Kidney (tissue), 14 donors: Measurements from ENCODE around the gene ADGRL1. TPM values are rescaled to one million over a fixed set of nuclear protein-coding genes. Genes with fewer than 3 reads are reported as not detected.

Source experiments
- DNase-seq, 5 donors: peaks; one replicate each; pipeline ENCODE4 v3.0.0-alpha.2; 2013 to 2020
- FAIRE-seq: peaks from 2 replicates; lab custom pipeline; 2012; peaks lifted over from hg19 to GRCh38; lab: Jason Lieb, UNC
- H3K27ac ChIP-seq, 2 donors: one replicate each; pipeline ENCODE4 v1.7.0; 2013; ENCODE audit warnings: low read depth in 2 of 2, low read length in 2 of 2, inconsistent platforms in 1 of 2
- H3K27me3 ChIP-seq: one replicate; pipeline ENCODE4 v1.7.1; 2013; ENCODE audit warnings: low read length, inconsistent platforms; ENCODE audit not compliant: control insufficient read depth, insufficient read depth
- H3K36me3 ChIP-seq, 3 donors: one replicate each; pipeline versions ENCODE4 v1.7.0 to v1.7.1; 2013; ENCODE audit warnings: low read length in 3 of 3, control low read depth in 1 of 3, inconsistent platforms in 1 of 3; ENCODE audit not compliant: insufficient read depth in 3 of 3, control insufficient read depth in 2 of 3
- H3K4me1 ChIP-seq, 3 donors: one replicate each; pipeline versions ENCODE4 v1.7.0 to v1.7.1; 2013; ENCODE audit warnings: low read length in 3 of 3, inconsistent platforms in 1 of 3, low read depth in 1 of 3; ENCODE audit not compliant: control insufficient read depth in 2 of 3, insufficient read depth in 2 of 3
- H3K4me3 ChIP-seq, 3 donors: one replicate each; pipeline versions ENCODE4 v1.7.0 to v1.8.1; 2013; ENCODE audit warnings: low read length in 3 of 3, control low read depth in 1 of 3, inconsistent platforms in 1 of 3
- H3K9ac ChIP-seq, 3 donors: one replicate each; pipeline versions ENCODE4 v1.7.0 to v1.7.1; 2013; ENCODE audit warnings: low read length in 3 of 3, control low read depth in 1 of 3, inconsistent platforms in 1 of 3
- H3K9me3 ChIP-seq, 3 donors: one replicate each; pipeline versions ENCODE4 v1.7.0 to v1.7.1; 2013; ENCODE audit warnings: low read length in 3 of 3, control low read depth in 1 of 3, inconsistent platforms in 1 of 3; ENCODE audit not compliant: control insufficient read depth in 2 of 3, insufficient read depth in 1 of 3
- intact Hi-C: fragments of 100-400 bp; cut with DNase I; formaldehyde crosslinking; loops from one replicate; pipeline ENCODE4 v1.11.1; 2022
- polyA plus RNA-seq: library from polyadenylated mRNA; stranded (reverse); fragments of 350-450 nt; fragmentation: Illumina TruSeq; extraction: RNeasy Lipid Tissue Mini Kit (QIAGEN cat#74804); gene quantifications from one replicate; pipeline ENCODE4 v1.2.3, GENCODE V29; 2014; ENCODE audit warnings: low read depth, low replicate concordance; ENCODE audit not compliant: insufficient read depth
- total RNA-seq: library from RNA; stranded (reverse); fragmentation: NEBNext Ultra II Directional; extraction: Animal tissue kit (Norgen Biotek cat#: 25700); gene quantifications from one replicate; pipeline ENCODE4 v1.2.1, GENCODE V29; 2021
- TF ChIP-seq, protein P1 (sequence below): IDR thresholded peaks from 3 replicates; pipeline ENCODE4 v1.5.1; 2012; ENCODE audit warnings: mild to moderate bottlenecking, moderate library complexity, borderline replicate concordance; ENCODE audit not compliant: insufficient read depth; ENCODE audit errors: extremely low read depth
- donor health status: control.
- donor health status: control.
- donor health status: control.
- donor health status: control.
- donor health status: control.
- donor health status: DM: yes; HTN: yes; CAD: no.
- donor health status: Normal renal cell carcinoma (clear cell type).

ADGRL1 gene
- total and polyA plus RNA-seq, 2 donors from 2014 or later: 6.3 to 30.2 TPM

DNA sequence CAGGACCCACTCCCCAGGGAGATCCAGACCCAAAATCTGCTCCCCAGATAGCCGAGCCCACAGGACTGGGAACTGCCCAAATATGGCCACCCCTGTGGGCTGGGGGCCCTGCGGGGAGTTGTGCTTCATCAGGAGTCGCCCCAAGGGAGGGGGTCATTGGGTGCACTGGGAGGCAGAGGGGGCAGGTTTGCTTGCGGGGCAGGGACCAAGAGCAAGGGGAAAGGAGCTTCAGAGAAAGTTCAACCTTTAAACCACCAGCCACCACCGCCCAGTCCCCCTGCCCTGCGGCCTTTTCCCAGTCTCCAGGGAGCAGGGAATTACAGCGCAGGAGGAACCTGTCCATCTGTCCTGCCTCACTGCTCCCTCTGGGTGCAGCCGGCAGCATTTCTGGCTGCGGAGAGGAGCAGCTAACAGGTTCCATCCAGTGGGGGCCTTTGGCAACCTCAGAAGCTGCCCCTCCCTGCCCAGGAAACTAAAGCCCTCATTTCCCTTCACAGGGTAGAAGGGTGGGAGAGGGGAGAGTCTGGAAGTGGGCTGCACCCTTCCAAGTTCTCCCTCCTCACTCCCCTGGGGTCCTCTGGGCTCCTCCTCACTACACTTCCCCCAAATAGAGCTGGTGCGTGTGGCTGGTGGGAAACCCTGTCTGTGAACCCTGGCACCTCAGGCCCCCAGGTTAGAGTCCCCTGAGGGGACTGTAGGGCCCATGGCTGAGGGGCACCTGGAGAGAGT lies 55.8 kb downstream of the ADGRL1 start:
- intact Hi-C loops: no loop called here
- H3K4me3 ChIP-seq: no peak overlapping the region
- H3K9me3 ChIP-seq: no peaks in the 10 kb centered on the region
- DNase-seq (peak in 1 of 5 donors; percentile 55), FAIRE-seq (no peak)
- TF ChIP-seq, protein P1, sequence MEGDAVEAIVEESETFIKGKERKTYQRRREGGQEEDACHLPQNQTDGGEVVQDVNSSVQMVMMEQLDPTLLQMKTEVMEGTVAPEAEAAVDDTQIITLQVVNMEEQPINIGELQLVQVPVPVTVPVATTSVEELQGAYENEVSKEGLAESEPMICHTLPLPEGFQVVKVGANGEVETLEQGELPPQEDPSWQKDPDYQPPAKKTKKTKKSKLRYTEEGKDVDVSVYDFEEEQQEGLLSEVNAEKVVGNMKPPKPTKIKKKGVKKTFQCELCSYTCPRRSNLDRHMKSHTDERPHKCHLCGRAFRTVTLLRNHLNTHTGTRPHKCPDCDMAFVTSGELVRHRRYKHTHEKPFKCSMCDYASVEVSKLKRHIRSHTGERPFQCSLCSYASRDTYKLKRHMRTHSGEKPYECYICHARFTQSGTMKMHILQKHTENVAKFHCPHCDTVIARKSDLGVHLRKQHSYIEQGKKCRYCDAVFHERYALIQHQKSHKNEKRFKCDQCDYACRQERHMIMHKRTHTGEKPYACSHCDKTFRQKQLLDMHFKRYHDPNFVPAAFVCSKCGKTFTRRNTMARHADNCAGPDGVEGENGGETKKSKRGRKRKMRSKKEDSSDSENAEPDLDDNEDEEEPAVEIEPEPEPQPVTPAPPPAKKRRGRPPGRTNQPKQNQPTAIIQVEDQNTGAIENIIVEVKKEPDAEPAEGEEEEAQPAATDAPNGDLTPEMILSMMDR: no peak
- no peaks in the 10 kb centered on the region for H3K36me3 ChIP-seq
- peak overlapping the region; percentile 28 to 32 for H3K27ac ChIP-seq
- H3K27me3 ChIP-seq: no peaks in the 10 kb centered on the region
- H3K4me1 ChIP-seq: peaks cover 0 to 14% (median 0%) of the 10 kb centered on the region in 3 donors
- H3K9ac ChIP-seq: no peak overlapping the region

DNA sequence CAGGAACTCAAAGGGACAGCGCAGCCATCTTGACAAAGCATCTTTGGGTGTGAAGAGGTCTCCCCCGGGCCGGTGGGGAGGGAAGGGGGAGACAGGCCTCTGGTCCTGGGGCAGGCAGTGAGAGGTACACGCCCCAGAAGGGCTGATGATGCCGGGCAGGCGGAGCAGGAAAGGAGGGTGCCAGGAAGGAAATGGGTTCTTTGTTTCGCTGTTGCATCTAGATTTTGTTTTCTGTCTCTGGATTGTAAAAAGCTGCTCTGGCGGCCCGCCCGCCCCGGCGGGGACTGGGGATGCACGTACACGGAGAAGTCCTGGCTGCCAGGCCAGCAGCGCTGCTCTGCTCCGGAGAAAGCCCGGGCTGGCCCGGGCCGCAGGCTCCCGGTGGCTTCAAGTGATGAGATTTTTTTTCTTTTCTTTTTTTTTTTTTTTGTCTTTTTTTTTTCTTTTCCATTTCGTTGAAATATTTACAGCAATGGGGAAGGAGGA lies 56.4 kb downstream of the ADGRL1 start:
- DNase-seq (peak in 3 of 5 donors; percentile 56 to 94 (median 79)), FAIRE-seq (no peak)
- peak overlapping the region in 1 of 2 donors; percentile 30 for H3K27ac ChIP-seq
- TF ChIP-seq, protein P1: no peak
- no peaks in the 10 kb centered on the region for H3K27me3 ChIP-seq
- no peak overlapping the region for H3K9ac ChIP-seq
- no peaks in the 10 kb centered on the region for H3K36me3 ChIP-seq
- no peak overlapping the region for H3K4me3 ChIP-seq
- intact Hi-C loops: no loop called here
- no peaks in the 10 kb centered on the region for H3K9me3 ChIP-seq
- peaks cover 0 to 14% (median 0%) of the 10 kb centered on the region in 3 donors for H3K4me1 ChIP-seq

DNA sequence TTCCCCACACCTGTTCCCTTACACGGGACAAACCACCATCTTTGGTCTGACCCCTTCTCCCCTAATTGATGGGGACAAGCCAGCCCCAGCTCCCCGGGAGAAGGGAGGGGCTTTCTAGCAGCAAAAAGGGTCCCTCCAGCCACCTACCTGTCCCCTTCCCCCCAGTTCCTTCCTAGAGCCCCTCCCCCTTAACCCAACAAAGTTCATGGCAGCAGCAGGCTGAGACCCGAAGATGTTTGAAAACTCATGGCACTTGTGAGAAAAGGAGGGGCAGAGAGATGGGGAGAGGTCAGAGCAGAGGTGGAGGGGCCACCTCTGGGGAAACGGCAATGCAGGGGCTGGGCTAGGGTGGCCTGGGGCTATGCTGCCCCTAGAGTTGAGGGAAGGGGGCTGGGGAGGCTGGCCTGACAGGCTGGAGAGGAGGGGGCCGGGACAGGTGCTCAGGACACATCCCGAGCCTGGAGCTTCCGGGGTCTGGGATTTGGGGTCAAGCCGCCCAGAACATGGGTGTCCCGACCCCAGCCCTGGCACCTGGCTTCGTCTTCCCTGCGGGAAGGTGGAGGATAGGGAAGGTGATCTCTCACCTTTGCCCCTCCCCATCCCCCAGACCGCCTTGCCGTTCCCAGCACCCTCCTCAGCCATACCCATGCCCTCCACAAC lies 57.1 kb downstream of the ADGRL1 start:
- Histone ChIP-seq H3K4me1 (peaks cover 0 to 14% (median 0%) of the 10 kb centered on the region in 3 donors), H3K9ac (no peak overlapping the region), H3K9me3 (no peaks in the 10 kb centered on the region), H3K27ac (peak overlapping the region; percentile 30 to 32), H3K27me3 (no peaks in the 10 kb centered on the region), H3K4me3 (no peak overlapping the region), H3K36me3 (no peaks in the 10 kb centered on the region)
- FAIRE-seq (no peak), DNase-seq (peak in 1 of 5 donors; percentile 62)
- TF ChIP-seq, protein P1: no peak
- intact Hi-C loops: no loop called here
